ENCODE results near the gene NRXN3.

GRCh38 chr14:79467835-79468234 is 1297.7 kb downstream of the NRXN3 start:
- TF ChIP-seq ZNF394 (tag by site-specific recombination; IDR thresholded peaks at IDR 0.05; ENCODE audit: borderline replicate concordance), result no peak
- TF ChIP-seq, protein P1, sequence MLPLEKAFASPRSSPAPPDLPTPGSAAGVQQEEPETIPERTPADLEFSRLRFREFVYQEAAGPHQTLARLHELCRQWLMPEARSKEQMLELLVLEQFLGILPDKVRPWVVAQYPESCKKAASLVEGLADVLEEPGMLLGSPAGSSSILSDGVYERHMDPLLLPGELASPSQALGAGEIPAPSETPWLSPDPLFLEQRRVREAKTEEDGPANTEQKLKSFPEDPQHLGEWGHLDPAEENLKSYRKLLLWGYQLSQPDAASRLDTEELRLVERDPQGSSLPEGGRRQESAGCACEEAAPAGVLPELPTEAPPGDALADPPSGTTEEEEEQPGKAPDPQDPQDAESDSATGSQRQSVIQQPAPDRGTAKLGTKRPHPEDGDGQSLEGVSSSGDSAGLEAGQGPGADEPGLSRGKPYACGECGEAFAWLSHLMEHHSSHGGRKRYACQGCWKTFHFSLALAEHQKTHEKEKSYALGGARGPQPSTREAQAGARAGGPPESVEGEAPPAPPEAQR (tag by site-specific recombination; IDR thresholded peaks at IDR 0.05), result no peak
- TF ChIP-seq PATZ1 (tag by site-specific recombination; IDR thresholded peaks at IDR 0.05), result no peak
- TF ChIP-seq GLI4 (tag by site-specific recombination; IDR thresholded peaks at IDR 0.05), result no peak
- no peak for TF ChIP-seq ZNF558 (tag by site-specific recombination; IDR thresholded peaks at IDR 0.05)
- TF ChIP-seq, protein P2, sequence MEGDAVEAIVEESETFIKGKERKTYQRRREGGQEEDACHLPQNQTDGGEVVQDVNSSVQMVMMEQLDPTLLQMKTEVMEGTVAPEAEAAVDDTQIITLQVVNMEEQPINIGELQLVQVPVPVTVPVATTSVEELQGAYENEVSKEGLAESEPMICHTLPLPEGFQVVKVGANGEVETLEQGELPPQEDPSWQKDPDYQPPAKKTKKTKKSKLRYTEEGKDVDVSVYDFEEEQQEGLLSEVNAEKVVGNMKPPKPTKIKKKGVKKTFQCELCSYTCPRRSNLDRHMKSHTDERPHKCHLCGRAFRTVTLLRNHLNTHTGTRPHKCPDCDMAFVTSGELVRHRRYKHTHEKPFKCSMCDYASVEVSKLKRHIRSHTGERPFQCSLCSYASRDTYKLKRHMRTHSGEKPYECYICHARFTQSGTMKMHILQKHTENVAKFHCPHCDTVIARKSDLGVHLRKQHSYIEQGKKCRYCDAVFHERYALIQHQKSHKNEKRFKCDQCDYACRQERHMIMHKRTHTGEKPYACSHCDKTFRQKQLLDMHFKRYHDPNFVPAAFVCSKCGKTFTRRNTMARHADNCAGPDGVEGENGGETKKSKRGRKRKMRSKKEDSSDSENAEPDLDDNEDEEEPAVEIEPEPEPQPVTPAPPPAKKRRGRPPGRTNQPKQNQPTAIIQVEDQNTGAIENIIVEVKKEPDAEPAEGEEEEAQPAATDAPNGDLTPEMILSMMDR (tag by site-specific recombination; IDR thresholded peaks at IDR 0.05), result no peak
- no peak for TF ChIP-seq ZNF423 (tag by site-specific recombination; IDR thresholded peaks at IDR 0.05)
- no peak for TF ChIP-seq ZNF114 (tag by site-specific recombination; IDR thresholded peaks at IDR 0.05)
- no peak for TF ChIP-seq YY1 (tag by site-specific recombination; IDR thresholded peaks at IDR 0.05)
- TF ChIP-seq HOXA7 (CRISPR knock-in tag; IDR thresholded peaks at IDR 0.05; ENCODE audit: borderline replicate concordance), result no peak
- TF ChIP-seq KLF8 (tag by site-specific recombination; IDR thresholded peaks at IDR 0.05), result no peak
- no peak for TF ChIP-seq ZBTB48 (tag by site-specific recombination; IDR thresholded peaks at IDR 0.05)
- TF ChIP-seq, protein P3, sequence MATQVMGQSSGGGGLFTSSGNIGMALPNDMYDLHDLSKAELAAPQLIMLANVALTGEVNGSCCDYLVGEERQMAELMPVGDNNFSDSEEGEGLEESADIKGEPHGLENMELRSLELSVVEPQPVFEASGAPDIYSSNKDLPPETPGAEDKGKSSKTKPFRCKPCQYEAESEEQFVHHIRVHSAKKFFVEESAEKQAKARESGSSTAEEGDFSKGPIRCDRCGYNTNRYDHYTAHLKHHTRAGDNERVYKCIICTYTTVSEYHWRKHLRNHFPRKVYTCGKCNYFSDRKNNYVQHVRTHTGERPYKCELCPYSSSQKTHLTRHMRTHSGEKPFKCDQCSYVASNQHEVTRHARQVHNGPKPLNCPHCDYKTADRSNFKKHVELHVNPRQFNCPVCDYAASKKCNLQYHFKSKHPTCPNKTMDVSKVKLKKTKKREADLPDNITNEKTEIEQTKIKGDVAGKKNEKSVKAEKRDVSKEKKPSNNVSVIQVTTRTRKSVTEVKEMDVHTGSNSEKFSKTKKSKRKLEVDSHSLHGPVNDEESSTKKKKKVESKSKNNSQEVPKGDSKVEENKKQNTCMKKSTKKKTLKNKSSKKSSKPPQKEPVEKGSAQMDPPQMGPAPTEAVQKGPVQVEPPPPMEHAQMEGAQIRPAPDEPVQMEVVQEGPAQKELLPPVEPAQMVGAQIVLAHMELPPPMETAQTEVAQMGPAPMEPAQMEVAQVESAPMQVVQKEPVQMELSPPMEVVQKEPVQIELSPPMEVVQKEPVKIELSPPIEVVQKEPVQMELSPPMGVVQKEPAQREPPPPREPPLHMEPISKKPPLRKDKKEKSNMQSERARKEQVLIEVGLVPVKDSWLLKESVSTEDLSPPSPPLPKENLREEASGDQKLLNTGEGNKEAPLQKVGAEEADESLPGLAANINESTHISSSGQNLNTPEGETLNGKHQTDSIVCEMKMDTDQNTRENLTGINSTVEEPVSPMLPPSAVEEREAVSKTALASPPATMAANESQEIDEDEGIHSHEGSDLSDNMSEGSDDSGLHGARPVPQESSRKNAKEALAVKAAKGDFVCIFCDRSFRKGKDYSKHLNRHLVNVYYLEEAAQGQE (tag by site-specific recombination; IDR thresholded peaks at IDR 0.05), result no peak
- no peak for TF ChIP-seq SP7 (tag by site-specific recombination; IDR thresholded peaks at IDR 0.05)
